Loucy (cell line): ENCODE data around the gene PRRT4.

Experiments used
- EZH2phosphoT487 ChIP-seq: fragments of 200-600 bp; IDR thresholded peaks from 2 replicates; pipeline ENCODE4 v1.6.1; 2018; ENCODE audit warnings: antibody characterized with exemption, mild to moderate bottlenecking, moderate library complexity, borderline replicate concordance
- TF ChIP-seq, protein P1 (sequence below): fragments of 200-600 bp; sonication (generic); conservative IDR thresholded peaks from 2 replicates; pipeline ENCODE4 v1.5.1; 2014; ENCODE audit warnings: mild to moderate bottlenecking, antibody characterized with exemption, low read length

DNA sequence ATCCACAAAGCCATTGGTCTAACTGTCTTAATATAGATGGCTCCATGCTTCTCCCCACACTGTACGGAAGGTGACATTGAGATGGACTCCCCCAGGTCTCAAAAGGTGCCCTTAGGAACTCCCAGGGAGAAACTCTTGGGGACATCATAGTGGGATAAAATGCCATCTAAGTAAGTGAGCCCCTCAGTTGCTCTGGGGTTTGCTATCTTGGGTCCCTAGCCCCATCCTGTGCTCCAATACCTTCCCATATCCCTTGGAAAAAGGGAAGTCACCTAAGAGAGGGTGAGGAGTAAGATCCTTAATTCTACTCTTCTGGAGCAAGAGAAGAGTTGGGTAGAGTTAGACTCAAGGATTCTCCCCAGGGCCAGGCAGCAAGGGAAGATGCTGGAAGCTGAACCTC, 7.9 kb downstream of the PRRT4 start:
- TF ChIP-seq, protein P1, sequence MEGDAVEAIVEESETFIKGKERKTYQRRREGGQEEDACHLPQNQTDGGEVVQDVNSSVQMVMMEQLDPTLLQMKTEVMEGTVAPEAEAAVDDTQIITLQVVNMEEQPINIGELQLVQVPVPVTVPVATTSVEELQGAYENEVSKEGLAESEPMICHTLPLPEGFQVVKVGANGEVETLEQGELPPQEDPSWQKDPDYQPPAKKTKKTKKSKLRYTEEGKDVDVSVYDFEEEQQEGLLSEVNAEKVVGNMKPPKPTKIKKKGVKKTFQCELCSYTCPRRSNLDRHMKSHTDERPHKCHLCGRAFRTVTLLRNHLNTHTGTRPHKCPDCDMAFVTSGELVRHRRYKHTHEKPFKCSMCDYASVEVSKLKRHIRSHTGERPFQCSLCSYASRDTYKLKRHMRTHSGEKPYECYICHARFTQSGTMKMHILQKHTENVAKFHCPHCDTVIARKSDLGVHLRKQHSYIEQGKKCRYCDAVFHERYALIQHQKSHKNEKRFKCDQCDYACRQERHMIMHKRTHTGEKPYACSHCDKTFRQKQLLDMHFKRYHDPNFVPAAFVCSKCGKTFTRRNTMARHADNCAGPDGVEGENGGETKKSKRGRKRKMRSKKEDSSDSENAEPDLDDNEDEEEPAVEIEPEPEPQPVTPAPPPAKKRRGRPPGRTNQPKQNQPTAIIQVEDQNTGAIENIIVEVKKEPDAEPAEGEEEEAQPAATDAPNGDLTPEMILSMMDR: no peak
- no peak for TF ChIP-seq EZH2phosphoT487
